Fibroblast of skin of left biceps (primary cell): Measurements from ENCODE around the gene ZKSCAN8.
A peak's percentile ranks its signal among the peaks of the same experiment; 100 is the strongest.

Experiments
- DNase-seq, 2 experiments: peaks; one replicate each; pipeline ENCODE4 v3.0.0-alpha.2; 2013; ENCODE audit warnings: low read depth in 2 of 2

ZKSCAN8 gene

DNA sequence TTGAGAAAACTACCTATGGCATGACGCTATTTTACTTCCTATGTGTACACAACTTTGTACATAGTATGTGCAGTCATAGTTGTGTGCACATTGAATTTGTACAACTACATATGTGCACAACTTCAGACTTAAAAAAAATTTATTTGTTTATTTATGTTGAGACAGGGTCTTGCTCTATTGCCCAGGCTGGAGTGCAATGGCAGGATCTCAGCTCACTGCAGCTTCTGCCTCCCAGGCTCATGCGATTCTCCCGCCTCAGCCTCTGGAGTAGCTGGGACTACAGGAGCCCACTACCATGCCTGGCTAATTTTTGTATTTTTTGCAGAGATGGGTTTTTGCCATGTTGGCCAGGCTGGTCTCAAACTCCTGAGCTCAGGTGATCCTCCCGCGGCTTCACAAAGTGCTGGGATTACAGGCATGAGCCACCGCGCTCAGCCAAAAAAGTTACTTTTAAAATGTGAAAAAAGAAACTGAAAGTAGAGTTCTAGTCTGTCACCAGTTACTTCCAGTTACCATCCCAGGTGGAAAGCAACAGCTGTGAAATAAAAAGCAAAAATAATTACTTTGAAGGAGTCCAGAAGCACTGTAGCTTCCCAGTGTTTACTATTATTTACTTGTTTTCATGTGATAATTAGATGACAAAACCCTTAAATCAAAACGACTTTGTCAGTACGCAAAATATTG lies 1.7 kb upstream of the ZKSCAN8 start:
- no peak for DNase-seq

- no peak for DNase-seq
These were observed 1.1 kb upstream of the ZKSCAN8 start for GRCh38 chr6:28140616-28141015.

DNA sequence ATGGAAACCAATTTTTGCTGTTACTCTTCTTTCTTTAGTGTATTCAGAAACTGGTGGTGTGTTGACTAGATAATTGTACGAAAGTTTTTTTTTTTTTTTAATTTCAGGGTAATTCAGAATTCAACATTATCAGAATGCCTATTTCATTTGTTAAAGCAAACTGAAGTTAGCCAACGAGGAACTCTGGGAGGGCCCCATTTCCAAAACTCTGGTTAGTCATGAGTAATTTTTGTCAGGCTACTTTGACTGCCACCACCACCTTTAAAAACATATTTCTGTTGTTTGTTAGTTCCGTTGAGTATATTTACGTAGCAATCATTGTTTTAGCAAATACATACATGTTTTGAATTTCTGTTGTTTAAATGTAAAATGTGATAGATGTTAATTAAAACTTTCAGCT lies 763 bp downstream of the ZKSCAN8 start:
- DNase-seq, result no peak

GRCh38 chr6:28145231-28145630 lies 3.5 kb downstream of the ZKSCAN8 start:
- no peak for DNase-seq

- DNase-seq, result no peak
These were observed 10.8 kb downstream of the ZKSCAN8 start for GRCh38 chr6:28152531-28152930.

GRCh38 chr6:28153546-28153945 lies 11.9 kb downstream of the ZKSCAN8 start:
- DNase-seq, result no peak

GRCh38 chr6:28154357-28154756 lies 12.7 kb downstream of the ZKSCAN8 start:
- DNase-seq, result no peak

DNA sequence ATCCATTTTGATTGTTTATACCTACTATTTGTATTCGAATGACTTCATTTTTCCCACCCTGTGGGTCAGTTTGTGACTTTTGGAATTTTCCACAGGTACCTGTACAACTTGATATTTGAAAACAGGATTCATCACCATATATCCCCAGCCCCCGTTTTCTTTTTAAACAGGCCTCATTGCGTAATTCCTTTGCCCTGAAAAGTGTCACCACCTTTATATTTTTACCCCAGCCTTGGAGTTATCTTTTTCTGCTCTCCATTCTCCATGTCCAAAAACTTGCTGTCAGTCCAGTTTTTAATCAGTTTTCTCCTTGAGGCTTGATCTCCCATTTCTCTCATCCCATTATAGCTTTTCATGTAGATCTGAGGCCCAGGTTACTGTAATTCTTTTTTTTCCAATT lies 16.6 kb downstream of the ZKSCAN8 start:
- no peak for DNase-seq

GRCh38 chr6:28159029-28159607 lies 17.4 kb downstream of the ZKSCAN8 start:
- no peak for DNase-seq

DNA sequence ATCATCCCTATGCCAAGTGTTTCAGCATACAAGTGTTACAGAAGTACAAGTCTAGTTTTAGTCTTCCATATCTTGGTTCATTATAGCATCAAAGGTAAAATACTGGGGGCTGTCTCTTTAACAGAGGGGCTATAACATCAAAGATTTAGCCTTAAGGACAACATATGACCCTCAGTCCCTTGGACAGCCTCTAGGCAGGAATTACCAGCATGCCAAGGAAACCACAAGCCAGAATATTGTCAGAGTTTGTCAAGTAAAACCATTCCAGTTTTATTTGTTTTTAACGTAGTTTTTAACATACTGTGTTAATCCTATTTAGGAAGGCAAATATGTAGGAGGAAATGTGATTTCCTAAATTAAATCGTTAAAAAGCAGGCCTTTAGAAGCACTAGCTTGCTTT lies 18.6 kb downstream of the ZKSCAN8 start:
- DNase-seq, result no peak

DNA sequence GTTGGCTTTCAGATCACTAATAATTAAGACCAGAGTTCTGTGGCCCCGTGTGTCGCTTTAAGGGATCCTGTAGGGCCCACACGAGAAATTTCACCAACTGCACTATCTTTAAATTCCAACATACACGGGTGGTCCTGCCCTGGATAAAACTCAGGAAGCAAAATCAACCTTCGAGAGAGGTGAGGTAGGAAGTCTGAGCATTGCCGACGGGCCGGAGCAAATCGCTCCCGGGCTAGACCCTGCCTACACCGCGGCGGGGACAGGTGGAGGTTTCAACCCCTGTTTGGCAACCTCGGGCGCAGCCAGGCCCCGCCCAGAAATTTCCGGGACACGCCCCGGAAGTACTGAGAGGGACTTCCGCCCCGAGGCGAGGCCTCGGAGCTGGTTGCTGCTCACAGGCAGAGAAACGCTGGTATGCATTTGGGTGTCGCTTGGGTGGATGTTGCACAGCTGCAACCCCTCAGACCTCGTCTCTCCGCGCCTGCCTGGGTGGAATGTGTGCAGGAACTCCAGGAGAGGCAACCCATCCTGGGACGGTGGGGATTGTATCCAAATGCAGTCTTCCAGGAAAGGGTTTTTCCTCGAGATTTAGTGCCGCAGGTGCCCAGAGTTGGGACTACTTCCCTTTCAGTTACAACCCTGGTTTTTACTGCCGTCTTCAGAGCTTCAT lies 19.9 kb downstream of the ZKSCAN8 start:
- no peak for DNase-seq

GRCh38 chr6:28165563-28165962 lies 23.9 kb downstream of the ZKSCAN8 start:
- DNase-seq, result no peak

GRCh38 chr6:28167068-28167467 lies 25.4 kb downstream of the ZKSCAN8 start:
- DNase-seq, result peak; percentile 83 to 85

DNA sequence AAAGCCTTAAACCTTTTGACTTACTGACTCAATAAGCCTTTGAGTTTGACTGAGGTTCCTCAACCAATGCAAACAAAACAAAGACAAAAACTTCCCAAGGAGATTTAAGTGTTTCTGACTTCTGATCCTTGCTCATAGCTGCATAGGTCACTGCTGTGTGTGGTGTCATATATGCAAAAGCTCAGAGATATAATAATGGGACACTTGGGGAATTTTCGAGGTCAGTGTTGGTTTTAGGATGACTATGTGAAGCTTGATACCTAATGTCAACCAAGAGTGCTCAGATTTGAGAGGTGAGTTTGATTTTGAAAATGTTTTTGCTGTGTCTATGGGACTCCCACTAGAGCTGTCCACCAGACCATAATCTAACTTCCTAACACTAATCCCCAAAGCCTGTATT lies 26.2 kb downstream of the ZKSCAN8 start:
- DNase-seq, result no peak

DNA sequence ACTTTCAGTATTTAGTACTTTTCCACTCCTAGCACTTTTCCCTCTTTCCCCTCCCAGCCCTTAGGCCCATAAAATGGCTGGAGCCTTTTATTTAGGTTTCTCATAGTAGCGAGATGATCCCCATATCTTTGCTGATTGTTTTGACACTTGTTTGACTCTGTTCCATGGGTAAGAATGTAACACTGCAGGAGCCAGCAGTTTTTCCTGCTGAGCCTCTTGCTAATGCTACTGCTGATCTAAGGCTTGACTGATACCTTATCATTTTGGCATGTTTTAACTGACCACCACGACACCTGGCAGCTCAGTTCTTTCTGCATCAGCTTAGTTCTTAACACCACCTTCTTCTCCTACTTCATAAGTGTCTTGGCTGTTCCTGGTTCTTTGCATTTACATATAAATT lies 29.6 kb downstream of the ZKSCAN8 start:
- no peak for DNase-seq

- DNase-seq, result no peak
These were observed 30.3 kb downstream of the ZKSCAN8 start for GRCh38 chr6:28172006-28172405.

- DNase-seq, result no peak
These were observed 34.7 kb downstream of the ZKSCAN8 start for GRCh38 chr6:28176373-28176772.

DNA sequence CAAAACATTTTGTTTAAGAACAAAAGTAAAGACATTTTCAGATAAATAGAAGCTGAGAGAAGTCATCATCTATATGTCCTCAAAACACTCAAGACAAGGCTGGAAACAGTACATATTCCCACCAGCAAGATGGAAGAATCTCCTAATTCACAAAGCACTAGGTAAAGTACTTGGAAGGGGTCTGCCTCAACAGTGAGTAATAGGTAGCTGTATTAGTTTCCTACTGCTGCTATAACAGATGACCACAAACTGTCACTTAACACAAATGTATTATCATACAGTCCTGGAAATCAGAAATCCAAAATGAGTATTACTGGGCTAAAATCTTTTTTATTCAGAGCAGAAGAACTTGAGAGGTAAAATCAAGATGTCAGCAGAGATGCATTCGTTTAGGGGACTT lies 40.6 kb downstream of the ZKSCAN8 start:
- DNase-seq, result no peak

DNA sequence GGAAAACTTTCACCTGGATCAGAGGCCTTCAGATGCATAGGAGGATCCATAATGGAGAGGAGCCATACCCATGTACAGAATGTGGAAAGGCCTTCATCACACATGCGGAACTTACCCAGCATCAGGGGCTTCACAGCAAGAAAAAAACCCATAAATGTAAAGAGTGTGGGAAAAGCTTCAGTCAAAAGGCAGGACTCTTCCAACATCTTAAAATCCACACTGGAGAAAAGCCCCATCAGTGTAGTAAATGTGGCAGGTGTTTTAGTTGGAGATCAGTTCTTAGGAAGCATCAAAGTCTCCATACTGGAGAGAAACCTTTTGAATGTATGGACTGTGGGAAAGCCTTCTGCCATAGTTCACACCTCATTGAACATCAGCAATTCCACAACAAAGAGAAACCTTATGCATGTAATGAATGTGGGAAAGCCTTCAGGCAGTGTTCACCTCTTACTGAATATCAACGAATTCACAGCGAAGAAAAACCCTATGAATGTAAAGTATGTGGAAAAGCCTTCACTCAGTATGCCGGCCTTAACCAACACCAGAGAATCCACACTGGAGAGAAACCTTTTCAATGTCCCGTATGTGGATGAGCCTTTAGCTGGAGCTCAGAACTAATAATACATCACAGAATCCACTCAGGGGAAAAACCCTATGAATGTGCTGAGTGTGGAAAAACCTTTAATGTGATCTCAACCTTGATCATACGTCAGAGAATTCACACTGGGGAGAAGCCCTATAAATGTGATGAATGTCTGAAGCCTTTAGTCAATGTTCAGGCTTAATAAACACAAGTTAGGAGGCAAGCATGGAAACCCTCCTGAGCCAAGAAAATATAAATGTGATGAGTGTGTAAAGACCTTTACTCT lies 46.7 kb downstream of the ZKSCAN8 start:
- no peak for DNase-seq

- no peak for DNase-seq
These were observed 58.3 kb downstream of the ZKSCAN8 start for GRCh38 chr6:28200020-28200419.

DNA sequence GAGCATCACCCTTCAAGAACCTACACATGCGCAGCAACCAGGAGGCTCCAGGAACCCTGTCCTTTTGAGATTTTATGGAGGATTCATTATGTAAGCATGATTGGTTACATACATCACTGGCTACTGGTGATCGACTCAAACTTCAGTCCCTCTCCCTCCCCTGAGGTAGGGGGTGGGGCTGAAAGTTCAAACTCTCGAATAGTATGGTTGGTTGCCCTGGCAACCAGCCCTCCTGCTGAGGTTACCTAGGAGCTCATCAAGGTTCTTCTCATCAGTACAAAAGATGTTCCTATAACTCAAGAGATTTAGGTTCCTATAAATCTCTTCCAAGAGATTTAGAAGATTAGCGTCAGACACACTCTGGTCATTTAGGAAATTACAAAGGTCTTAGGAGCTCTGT lies 61.5 kb downstream of the ZKSCAN8 start:
- no peak for DNase-seq

DNA sequence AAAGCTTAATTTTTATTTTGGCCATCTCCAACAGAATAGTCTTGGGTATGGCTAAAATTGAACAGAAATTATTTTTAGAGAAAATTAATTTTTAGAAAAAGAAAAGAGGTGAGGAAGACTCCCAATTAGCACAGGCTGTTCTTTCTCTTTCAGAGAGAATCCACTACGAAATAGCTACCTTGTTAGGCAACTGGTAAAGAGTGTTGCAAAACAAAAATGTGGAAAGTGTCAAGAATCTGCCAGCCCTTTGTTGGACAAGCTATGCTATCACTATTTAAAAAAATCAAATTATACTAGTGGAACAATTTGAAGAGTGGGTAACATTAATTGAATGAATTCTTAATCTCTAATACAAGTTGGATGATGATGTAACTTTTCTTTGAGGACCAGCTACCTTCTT lies 64.2 kb downstream of the ZKSCAN8 start:
- DNase-seq, result no peak
